Smooth muscle cell (in vitro differentiated cells): Measurements from ENCODE around the gene CYB5B. TPM values are rescaled to one million over a fixed set of nuclear protein-coding genes. Genes with fewer than 3 reads are reported as not detected.

Source experiments
- DNase-seq: peaks from one replicate; lab custom pipeline; 2025; ENCODE audit not compliant: unreplicated experiment; lab: John Stamatoyannopoulos, UW
- H2AFZ ChIP-seq: fragments of 200-600 bp; sonication (generic); 2 replicates; pipeline ENCODE4 v1.6.0; 2016; ENCODE audit warnings: antibody characterized with exemption, low read depth, mild to moderate bottlenecking
- H3F3A ChIP-seq: fragments of 200-600 bp; sonication (generic); 2 replicates; pipeline ENCODE4 v1.6.0; 2017; ENCODE audit warnings: antibody characterized with exemption, low read depth
- H3K27ac ChIP-seq: fragments of 200-600 bp; sonication (generic); 2 replicates; pipeline ENCODE4 v1.5.1; 2016; ENCODE audit warnings: low read depth, mild to moderate bottlenecking
- H3K27me3 ChIP-seq: fragments of 200-600 bp; sonication (generic); 2 replicates; pipeline ENCODE4 v1.6.1; 2016; ENCODE audit warnings: low read depth, mild to moderate bottlenecking
- H3K36me3 ChIP-seq: fragments of 200-600 bp; sonication (generic); 2 replicates; pipeline ENCODE4 v1.5.1; 2016; ENCODE audit warnings: low read depth
- H3K4me1 ChIP-seq: fragments of 200-600 bp; sonication (generic); 2 replicates; pipeline ENCODE4 v1.5.1; 2016; ENCODE audit warnings: low read depth
- H3K4me2 ChIP-seq: fragments of 200-600 bp; sonication (generic); 2 replicates; pipeline ENCODE4 v1.6.0; 2016; ENCODE audit warnings: mild to moderate bottlenecking
- H3K4me3 ChIP-seq: fragments of 200-600 bp; sonication (generic); 2 replicates; pipeline ENCODE4 v1.5.1; 2016; ENCODE audit warnings: mild to moderate bottlenecking
- H3K79me2 ChIP-seq: fragments of 200-600 bp; sonication (generic); 2 replicates; pipeline ENCODE4 v1.6.0; 2016; ENCODE audit warnings: low read depth, mild to moderate bottlenecking
- H3K9ac ChIP-seq: fragments of 200-600 bp; sonication (generic); 2 replicates; pipeline ENCODE4 v1.6.0; 2016; ENCODE audit warnings: low read depth
- H3K9me3 ChIP-seq: fragments of 200-600 bp; sonication (generic); replicated peaks from 2 replicates; pipeline ENCODE4 v1.5.1; 2016; ENCODE audit warnings: low read depth
- H4K20me1 ChIP-seq: fragments of 200-600 bp; sonication (generic); 2 replicates; pipeline ENCODE4 v1.6.0; 2016; ENCODE audit warnings: low read depth
- WGBS: methylation state at CpG from one replicate; pipeline ENCODE4 v1.1.7; 2016; ENCODE audit warnings: low lambda C conversion rate; 5-methylcytosine and 5-hydroxymethylcytosine counted together
- polyA plus RNA-seq: library from polyadenylated mRNA; unstranded; fragments of >200 nt; fragmentation: Nextera tagmentation; extraction: Ambion mirVana; gene quantifications from 2 replicates; pipeline ENCODE4 v1.2.1, GENCODE V29; 2016
- total RNA-seq: library from RNA; depleted of rRNA; stranded (reverse); fragments of >200 nt; gene quantifications from 2 replicates; pipeline ENCODE4 v1.2.3, GENCODE V29; 2014
- TF ChIP-seq, protein P1 (sequence below): fragments of 200-600 bp; sonication (generic); IDR thresholded peaks from 2 replicates; pipeline ENCODE4 v1.5.1; 2017; ENCODE audit warnings: borderline replicate concordance, mild to moderate bottlenecking, antibody characterized with exemption; ENCODE audit not compliant: insufficient read depth, poor library complexity, severe bottlenecking

The CYB5B gene
- total and polyA plus RNA-seq, 2 experiments from 2014 or later, result 64.0 to 99.8 TPM

DNA sequence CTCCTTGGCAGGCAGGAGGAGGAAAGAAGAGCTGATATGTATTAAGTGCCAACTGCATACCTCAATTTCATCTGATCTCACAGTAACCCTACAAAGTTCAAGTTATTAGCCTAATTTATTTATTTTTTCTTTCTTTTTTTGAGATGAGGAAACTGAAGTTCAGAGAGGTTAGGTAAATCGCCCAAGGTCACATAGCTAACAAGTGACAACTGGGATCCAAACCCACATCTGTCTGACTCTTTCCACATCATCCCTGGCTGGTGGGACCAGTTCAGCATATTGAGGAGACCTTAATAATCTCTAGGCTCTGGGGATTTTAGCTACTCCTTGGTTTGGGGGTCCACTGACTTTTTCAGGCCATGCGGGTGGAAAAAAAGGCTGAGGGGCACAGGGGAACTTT, 60.9 kb downstream of the CYB5B start:
- H3K79me2 ChIP-seq, result no peaks in the 10 kb centered on the region
- no peak overlapping the region for H3K4me2 ChIP-seq
- H2AFZ ChIP-seq, result no peak overlapping the region
- TF ChIP-seq, protein P1, sequence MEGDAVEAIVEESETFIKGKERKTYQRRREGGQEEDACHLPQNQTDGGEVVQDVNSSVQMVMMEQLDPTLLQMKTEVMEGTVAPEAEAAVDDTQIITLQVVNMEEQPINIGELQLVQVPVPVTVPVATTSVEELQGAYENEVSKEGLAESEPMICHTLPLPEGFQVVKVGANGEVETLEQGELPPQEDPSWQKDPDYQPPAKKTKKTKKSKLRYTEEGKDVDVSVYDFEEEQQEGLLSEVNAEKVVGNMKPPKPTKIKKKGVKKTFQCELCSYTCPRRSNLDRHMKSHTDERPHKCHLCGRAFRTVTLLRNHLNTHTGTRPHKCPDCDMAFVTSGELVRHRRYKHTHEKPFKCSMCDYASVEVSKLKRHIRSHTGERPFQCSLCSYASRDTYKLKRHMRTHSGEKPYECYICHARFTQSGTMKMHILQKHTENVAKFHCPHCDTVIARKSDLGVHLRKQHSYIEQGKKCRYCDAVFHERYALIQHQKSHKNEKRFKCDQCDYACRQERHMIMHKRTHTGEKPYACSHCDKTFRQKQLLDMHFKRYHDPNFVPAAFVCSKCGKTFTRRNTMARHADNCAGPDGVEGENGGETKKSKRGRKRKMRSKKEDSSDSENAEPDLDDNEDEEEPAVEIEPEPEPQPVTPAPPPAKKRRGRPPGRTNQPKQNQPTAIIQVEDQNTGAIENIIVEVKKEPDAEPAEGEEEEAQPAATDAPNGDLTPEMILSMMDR, result no peak
- 93% methylated on average over 2 of the region's 2 CpGs for WGBS
- H3K27ac ChIP-seq, result no peak overlapping the region
- H3F3A ChIP-seq, result no peaks in the 10 kb centered on the region
- no peak for DNase-seq
- H3K4me3 ChIP-seq, result no peak overlapping the region
- no peaks in the 10 kb centered on the region for H3K4me1 ChIP-seq
- no peaks in the 10 kb centered on the region for H3K9me3 ChIP-seq
- no peak overlapping the region for H3K9ac ChIP-seq
- no peaks in the 10 kb centered on the region for H3K36me3 ChIP-seq
- no peaks in the 10 kb centered on the region for H3K27me3 ChIP-seq
- H4K20me1 ChIP-seq, result no peaks in the 10 kb centered on the region

DNA sequence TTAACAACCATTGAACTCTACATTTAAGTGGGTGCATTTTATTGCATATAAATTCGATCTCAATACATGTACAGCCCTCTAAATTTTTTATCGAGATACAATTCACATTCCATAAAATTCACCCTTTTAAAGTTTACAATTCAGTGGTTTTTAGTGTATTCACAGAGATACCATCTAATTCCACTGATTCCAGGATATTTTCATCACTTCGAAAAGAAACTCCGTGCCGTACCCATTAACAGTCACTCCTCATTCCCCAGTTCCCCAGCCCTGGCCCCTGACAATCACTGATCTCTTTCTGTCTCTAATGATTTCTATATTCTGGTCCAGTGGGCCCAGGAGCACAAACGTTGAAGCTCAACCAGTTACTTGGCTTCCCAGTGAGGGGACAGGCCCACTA, 61.4 kb downstream of the CYB5B start:
- H3K9me3 ChIP-seq, result no peaks in the 10 kb centered on the region
- no peaks in the 10 kb centered on the region for H3K27me3 ChIP-seq
- no peak overlapping the region for H3K4me2 ChIP-seq
- H3K36me3 ChIP-seq, result no peaks in the 10 kb centered on the region
- no peaks in the 10 kb centered on the region for H3K79me2 ChIP-seq
- H3F3A ChIP-seq, result no peaks in the 10 kb centered on the region
- H2AFZ ChIP-seq, result no peak overlapping the region
- H3K4me3 ChIP-seq, result no peak overlapping the region
- H4K20me1 ChIP-seq, result no peaks in the 10 kb centered on the region
- 83% methylated on average over 6 of the region's 6 CpGs for WGBS
- no peak overlapping the region for H3K27ac ChIP-seq
- TF ChIP-seq, protein P1, result no peak
- no peak overlapping the region for H3K9ac ChIP-seq
- DNase-seq, result no peak
- H3K4me1 ChIP-seq, result no peaks in the 10 kb centered on the region

DNA sequence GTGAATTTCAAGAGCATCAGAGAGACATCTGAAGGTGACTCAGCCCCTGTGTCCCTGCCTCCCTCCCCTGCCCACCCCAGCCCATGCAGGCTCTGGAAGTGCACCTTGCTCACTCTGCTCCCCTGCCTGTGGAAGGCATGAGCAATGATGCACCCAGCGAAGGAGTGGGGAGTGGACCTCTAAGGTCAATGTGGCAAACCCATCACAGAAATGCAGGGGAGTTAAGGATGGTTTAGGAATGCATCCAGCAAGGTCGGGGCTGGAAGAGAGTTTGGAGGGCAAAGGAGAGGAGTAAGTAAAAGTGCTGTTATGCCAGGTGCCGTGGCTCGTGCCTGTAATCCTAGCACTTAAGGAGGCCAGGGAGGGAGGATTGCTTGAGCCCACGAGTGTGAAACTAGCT, 61.9 kb downstream of the CYB5B start:
- 92% methylated on average over 5 of the region's 5 CpGs for WGBS
- no peak overlapping the region for H2AFZ ChIP-seq
- no peaks in the 10 kb centered on the region for H3K27me3 ChIP-seq
- no peaks in the 10 kb centered on the region for H3K36me3 ChIP-seq
- no peak overlapping the region for H3K27ac ChIP-seq
- no peaks in the 10 kb centered on the region for H3K4me1 ChIP-seq
- no peak overlapping the region for H3K4me3 ChIP-seq
- H3K9me3 ChIP-seq, result no peaks in the 10 kb centered on the region
- no peaks in the 10 kb centered on the region for H4K20me1 ChIP-seq
- no peaks in the 10 kb centered on the region for H3F3A ChIP-seq
- no peak for DNase-seq
- no peaks in the 10 kb centered on the region for H3K79me2 ChIP-seq
- TF ChIP-seq, protein P1, result no peak
- H3K9ac ChIP-seq, result no peak overlapping the region
- no peak overlapping the region for H3K4me2 ChIP-seq

DNA sequence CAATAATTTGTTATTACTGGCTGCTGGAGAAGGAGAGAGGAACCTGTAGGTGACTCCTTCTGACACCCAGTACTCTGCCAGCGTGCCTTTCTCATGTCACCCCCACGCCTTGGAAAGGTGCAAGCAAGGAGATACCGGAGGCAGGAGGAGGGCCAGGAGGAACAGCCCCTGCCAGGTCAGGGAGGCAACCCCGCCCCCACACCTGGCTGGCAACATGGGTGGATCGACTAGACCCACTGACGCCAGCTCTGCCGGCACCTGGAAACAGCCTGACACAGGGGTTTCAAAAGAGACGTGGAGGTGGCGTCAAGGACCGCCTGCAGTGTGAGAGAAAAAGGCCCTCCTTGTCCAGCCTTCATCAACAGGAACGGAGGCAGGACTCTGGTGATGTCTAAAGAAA, 62.3 kb downstream of the CYB5B start:
- Histone ChIP-seq H3K4me3 (no peak overlapping the region), H3K79me2 (no peaks in the 10 kb centered on the region), H3K4me2 (no peak overlapping the region), H2AFZ (no peak overlapping the region), H3K36me3 (no peaks in the 10 kb centered on the region), H4K20me1 (no peaks in the 10 kb centered on the region), H3K9me3 (no peaks in the 10 kb centered on the region), H3K27me3 (no peaks in the 10 kb centered on the region), H3K4me1 (no peaks in the 10 kb centered on the region), H3K27ac (no peak overlapping the region), H3F3A (no peaks in the 10 kb centered on the region), H3K9ac (no peak overlapping the region)
- TF ChIP-seq, protein P1, result no peak
- WGBS, result 91% methylated on average over 11 of the region's 11 CpGs
- no peak for DNase-seq
